HepG2 (cell line): ENCODE results near the gene ZNF189. TPM values are rescaled to one million over a fixed set of nuclear protein-coding genes. Genes with fewer than 3 reads are reported as not detected.
A peak's percentile ranks its signal among the peaks of the same experiment; 100 is the strongest.

Source experiments
- BHLHE40 ChIP-seq: IDR thresholded peaks from 2 replicates; pipeline ENCODE4 v1.6.1; 2011; ENCODE audit warnings: low read length, improper control_type of control experiment
- CBX5 ChIP-seq: sonication (generic); formaldehyde crosslinking; IDR thresholded peaks from 2 replicates; pipeline ENCODE4 v1.4.0; 2020; ENCODE audit warnings: missing genetic modification reagents, borderline replicate concordance
- CENPX ChIP-seq: sonication (generic); formaldehyde crosslinking; IDR thresholded peaks from 2 replicates; pipeline ENCODE4 v1.9.0; 2021; ENCODE audit warnings: mild to moderate bottlenecking, missing genetic modification reagents, moderate library complexity
- CHD4 ChIP-seq: fragments of 200-600 bp; sonication (generic); IDR thresholded peaks from 2 replicates; pipeline ENCODE4 v1.7.0; 2017; ENCODE audit warnings: mild to moderate bottlenecking, low read length, borderline replicate concordance
- ESRRA ChIP-seq: sonication (generic); formaldehyde crosslinking; IDR thresholded peaks from 2 replicates; pipeline ENCODE4 v1.5.1; 2020; ENCODE audit warnings: mild to moderate bottlenecking, low read depth, missing genetic modification reagents
- EZH2 ChIP-seq: conservative IDR thresholded peaks from 2 replicates; pipeline ENCODE4 v1.6.1; 2012; ENCODE audit warnings: mild to moderate bottlenecking, low read depth, low read length, moderate library complexity
- GTF2F1 ChIP-seq: fragments of 150-350 bp; IDR thresholded peaks from 2 replicates; pipeline ENCODE4 v1.6.1; 2014; ENCODE audit warnings: low read length
- HDAC6 ChIP-seq: fragments of 200-600 bp; sonication (generic); IDR thresholded peaks from 2 replicates; pipeline ENCODE4 v1.7.0; 2017; ENCODE audit warnings: mild to moderate bottlenecking, antibody characterized with exemption, low read length, low read depth
- HOXA9 ChIP-seq: sonication (generic); formaldehyde crosslinking; IDR thresholded peaks from 2 replicates; pipeline ENCODE4 v1.8.1; 2022; ENCODE audit warnings: missing genetic modification reagents, mild to moderate bottlenecking, moderate library complexity, borderline replicate concordance
- JDP2 ChIP-seq: sonication (generic); formaldehyde crosslinking; IDR thresholded peaks from 2 replicates; pipeline ENCODE4 v1.8.1; 2022; ENCODE audit warnings: missing genetic modification reagents, borderline replicate concordance
- MIER2 ChIP-seq: IDR thresholded peaks from 2 replicates; pipeline ENCODE4 v1.6.1; 2016; ENCODE audit warnings: missing biosample characterization, missing genetic modification reagents
- MTF1 ChIP-seq: sonication (generic); formaldehyde crosslinking; IDR thresholded peaks from 2 replicates; pipeline ENCODE4 v1.5.0; 2020; ENCODE audit warnings: missing genetic modification reagents
- NAIF1 ChIP-seq: sonication (generic); formaldehyde crosslinking; IDR thresholded peaks from 2 replicates; pipeline ENCODE4 v1.5.0; 2020; ENCODE audit warnings: mild to moderate bottlenecking, missing genetic modification reagents, borderline replicate concordance
- NR2F1 ChIP-seq, 2 experiments: fragments of 450-650 bp in 1 of 2; formaldehyde crosslinking in 1 of 2; IDR thresholded peaks; 2 replicates each; pipeline versions ENCODE4 v1.5.0 to v1.6.1; 2016 to 2020; ENCODE audit warnings: mild to moderate bottlenecking in 1 of 2, missing compliant biosample characterization in 1 of 2, missing genetic modification reagents in 1 of 2, moderate library complexity in 1 of 2
- PHF5A ChIP-seq: IDR thresholded peaks from one replicate; pipeline ENCODE4 v1.6.1; 2018; ENCODE audit warnings: low read depth, missing genetic modification reagents; ENCODE audit not compliant: unreplicated experiment
- RFX5 ChIP-seq: IDR thresholded peaks from 2 replicates; pipeline ENCODE4 v1.6.1; 2011; ENCODE audit warnings: low read depth, low read length, improper control_type of control experiment
- TAF15 ChIP-seq: fragments of 200-400 bp; formaldehyde crosslinking; IDR thresholded peaks from one replicate; pipeline ENCODE4 v1.6.1; 2018; ENCODE audit warnings: mild to moderate bottlenecking, low read depth, low read length; ENCODE audit not compliant: poor library complexity, severe bottlenecking
- THAP11 ChIP-seq: IDR thresholded peaks from 2 replicates; pipeline ENCODE4 v1.6.1; 2016; ENCODE audit warnings: missing biosample characterization, missing genetic modification reagents
- ZFP62 ChIP-seq: sonication (generic); formaldehyde crosslinking; IDR thresholded peaks from 2 replicates; pipeline ENCODE4 v1.4.0; 2020; ENCODE audit warnings: missing genetic modification reagents
- ZNF547 ChIP-seq: sonication (generic); formaldehyde crosslinking; IDR thresholded peaks from 2 replicates; pipeline ENCODE4 v1.5.1; 2020; ENCODE audit warnings: mild to moderate bottlenecking, missing genetic modification reagents
- ZNF564 ChIP-seq: sonication (generic); formaldehyde crosslinking; IDR thresholded peaks from 2 replicates; pipeline ENCODE4 v1.8.1; 2023; ENCODE audit warnings: mild to moderate bottlenecking, missing genetic modification reagents
- ZNF737 ChIP-seq: sonication (generic); formaldehyde crosslinking; IDR thresholded peaks from 2 replicates; pipeline ENCODE4 v1.5.0; 2020; ENCODE audit warnings: missing genetic modification reagents, mild to moderate bottlenecking, borderline replicate concordance
- polyA plus RNA-seq, 8 experiments: library from polyadenylated mRNA; depleted of rRNA in 3 of 8; stranded (reverse) in 7 of 8; unstranded in 1 of 8; fragments of >200 nt; fragmentation: Illumina TruSeq in 4 of 8; extraction: Trizol in 4 of 8; gene quantifications; 2 replicates each; pipeline versions ENCODE4 v1.2.1 to v1.2.3, GENCODE V29; 2011 to 2016; ENCODE audit warnings: low read depth in 4 of 8, missing spikeins in 1 of 8, mixed read lengths in 1 of 8; ENCODE audit not compliant: insufficient read depth in 1 of 8
- total RNA-seq, 5 experiments: library from RNA; depleted of rRNA; stranded (reverse); fragments of >200 nt; fragmentation: Illumina TruSeq; extraction: Trizol; gene quantifications; 2 replicates each; pipeline ENCODE4 v1.2.3, GENCODE V29; 2016; ENCODE audit warnings: low read depth in 1 of 5
- TF ChIP-seq, protein P1 (sequence below): sonication (generic); formaldehyde crosslinking; IDR thresholded peaks from 2 replicates; pipeline ENCODE4 v1.4.0; 2020; ENCODE audit warnings: missing genetic modification reagents, mild to moderate bottlenecking, borderline replicate concordance
- TF ChIP-seq, protein P2 (sequence below): sonication (generic); IDR thresholded peaks from 2 replicates; pipeline ENCODE4 v1.6.1; 2016; ENCODE audit warnings: low read depth, borderline replicate concordance
- TF ChIP-seq, protein P3 (sequence below): IDR thresholded peaks from 2 replicates; pipeline ENCODE4 v1.6.1; 2012; ENCODE audit warnings: inconsistent platforms
- TF ChIP-seq, protein P4 (sequence below): sonication (generic); formaldehyde crosslinking; IDR thresholded peaks from 2 replicates; pipeline ENCODE4 v1.5.1; 2020; ENCODE audit warnings: missing genetic modification reagents, mild to moderate bottlenecking, borderline replicate concordance
- TF ChIP-seq, protein P5 (sequence below): IDR thresholded peaks from 2 replicates; pipeline ENCODE4 v1.6.1; 2018; ENCODE audit warnings: missing genetic modification reagents

The ZNF189 gene
- total and polyA plus RNA-seq, 2 of the 13 experiments (the other 11 are each of a cell fraction or from before 2014, with no cell fraction given): 8.4 to 50.0 TPM

DNA sequence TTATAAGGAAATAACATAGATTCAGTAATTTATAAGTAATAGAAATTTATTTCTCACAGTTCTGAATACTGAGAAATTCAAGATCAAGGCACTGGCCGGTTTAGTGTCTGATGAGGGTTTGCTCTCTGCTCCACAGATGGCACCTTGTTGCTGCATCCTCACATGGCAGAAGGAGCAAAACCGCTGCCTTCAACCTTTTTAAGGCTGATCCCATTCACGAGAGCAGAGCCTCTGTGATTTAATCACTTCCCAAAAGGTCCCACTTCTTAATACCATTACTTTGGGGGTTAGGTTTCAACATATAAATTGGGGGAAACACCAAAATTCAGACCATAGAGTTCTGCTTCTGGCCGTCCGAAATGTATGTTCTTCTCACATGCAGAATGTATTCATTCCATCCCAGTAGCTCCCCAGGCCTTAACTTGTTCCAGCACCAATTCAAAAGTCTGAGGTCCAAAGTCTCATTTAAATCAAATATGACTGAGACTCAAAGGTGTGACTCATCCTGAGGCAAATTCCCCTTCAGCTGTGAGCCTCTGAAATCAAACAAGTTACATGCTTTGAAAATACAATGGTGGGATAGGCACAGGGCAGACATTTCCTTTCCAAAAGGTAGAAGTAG, 44.4 kb upstream of the ZNF189 start (continued):
- TF ChIP-seq, protein P1, sequence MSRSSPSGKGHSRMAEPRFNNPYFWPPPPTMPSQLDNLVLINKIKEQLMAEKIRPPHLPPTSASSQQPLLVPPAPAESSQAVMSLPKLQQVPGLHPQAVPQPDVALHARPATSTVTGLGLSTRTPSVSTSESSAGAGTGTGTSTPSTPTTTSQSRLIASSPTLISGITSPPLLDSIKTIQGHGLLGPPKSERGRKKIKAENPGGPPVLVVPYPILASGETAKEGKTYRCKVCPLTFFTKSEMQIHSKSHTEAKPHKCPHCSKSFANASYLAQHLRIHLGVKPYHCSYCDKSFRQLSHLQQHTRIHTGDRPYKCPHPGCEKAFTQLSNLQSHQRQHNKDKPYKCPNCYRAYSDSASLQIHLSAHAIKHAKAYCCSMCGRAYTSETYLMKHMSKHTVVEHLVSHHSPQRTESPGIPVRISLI (CRISPR knock-in tag): peak; percentile 41; the same call in 1 of the 2 replicates
- TF ChIP-seq CBX5 (no peak; the same call in 1 of the 2 replicates), NR2F1 (CRISPR knock-in tag; IDR thresholded peaks at IDR 0.05) (0 out of 4 replicates have a peak, but pooled peaks of 1 of the 2 experiments have one; percentile 12), ESRRA (CRISPR knock-in tag) (0 out of 2 replicates have a peak, but pooled peaks have one; percentile 15), EZH2 (no peak), ZNF547 (CRISPR knock-in tag) (no peak), RFX5 (no peak), CENPX (CRISPR knock-in tag) (no peak), PHF5A (CRISPR knock-in tag) (no peak), NAIF1 (no peak), TAF15 (no peak), ZNF737 (CRISPR knock-in tag) (no peak), ZNF564 (CRISPR knock-in tag) (no peak), GTF2F1 (no peak), MTF1 (CRISPR knock-in tag) (no peak), THAP11 (CRISPR knock-in tag) (peak; percentile 18; the same call in 1 of the 2 replicates), CHD4 (peak; percentile 63), MIER2 (peak; percentile 60; the same call in 1 of the 2 replicates), JDP2 (CRISPR knock-in tag) (no peak), ZFP62 (CRISPR knock-in tag) (no peak), HDAC6 (no peak), HOXA9 (CRISPR knock-in tag) (no peak), BHLHE40 (no peak)
- TF ChIP-seq, protein P2, sequence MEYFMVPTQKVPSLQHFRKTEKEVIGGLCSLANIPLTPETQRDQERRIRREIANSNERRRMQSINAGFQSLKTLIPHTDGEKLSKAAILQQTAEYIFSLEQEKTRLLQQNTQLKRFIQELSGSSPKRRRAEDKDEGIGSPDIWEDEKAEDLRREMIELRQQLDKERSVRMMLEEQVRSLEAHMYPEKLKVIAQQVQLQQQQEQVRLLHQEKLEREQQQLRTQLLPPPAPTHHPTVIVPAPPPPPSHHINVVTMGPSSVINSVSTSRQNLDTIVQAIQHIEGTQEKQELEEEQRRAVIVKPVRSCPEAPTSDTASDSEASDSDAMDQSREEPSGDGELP: peak; percentile 94
- TF ChIP-seq, protein P3, sequence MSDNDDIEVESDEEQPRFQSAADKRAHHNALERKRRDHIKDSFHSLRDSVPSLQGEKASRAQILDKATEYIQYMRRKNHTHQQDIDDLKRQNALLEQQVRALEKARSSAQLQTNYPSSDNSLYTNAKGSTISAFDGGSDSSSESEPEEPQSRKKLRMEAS: no peak
- TF ChIP-seq, protein P4, sequence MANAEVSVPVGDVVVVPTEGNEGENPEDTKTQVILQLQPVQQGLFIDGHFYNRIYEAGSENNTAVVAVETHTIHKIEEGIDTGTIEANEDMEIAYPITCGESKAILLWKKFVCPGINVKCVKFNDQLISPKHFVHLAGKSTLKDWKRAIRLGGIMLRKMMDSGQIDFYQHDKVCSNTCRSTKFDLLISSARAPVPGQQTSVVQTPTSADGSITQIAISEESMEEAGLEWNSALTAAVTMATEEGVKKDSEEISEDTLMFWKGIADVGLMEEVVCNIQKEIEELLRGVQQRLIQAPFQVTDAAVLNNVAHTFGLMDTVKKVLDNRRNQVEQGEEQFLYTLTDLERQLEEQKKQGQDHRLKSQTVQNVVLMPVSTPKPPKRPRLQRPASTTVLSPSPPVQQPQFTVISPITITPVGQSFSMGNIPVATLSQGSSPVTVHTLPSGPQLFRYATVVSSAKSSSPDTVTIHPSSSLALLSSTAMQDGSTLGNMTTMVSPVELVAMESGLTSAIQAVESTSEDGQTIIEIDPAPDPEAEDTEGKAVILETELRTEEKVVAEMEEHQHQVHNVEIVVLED (CRISPR knock-in tag): no peak
- TF ChIP-seq, protein P5, sequence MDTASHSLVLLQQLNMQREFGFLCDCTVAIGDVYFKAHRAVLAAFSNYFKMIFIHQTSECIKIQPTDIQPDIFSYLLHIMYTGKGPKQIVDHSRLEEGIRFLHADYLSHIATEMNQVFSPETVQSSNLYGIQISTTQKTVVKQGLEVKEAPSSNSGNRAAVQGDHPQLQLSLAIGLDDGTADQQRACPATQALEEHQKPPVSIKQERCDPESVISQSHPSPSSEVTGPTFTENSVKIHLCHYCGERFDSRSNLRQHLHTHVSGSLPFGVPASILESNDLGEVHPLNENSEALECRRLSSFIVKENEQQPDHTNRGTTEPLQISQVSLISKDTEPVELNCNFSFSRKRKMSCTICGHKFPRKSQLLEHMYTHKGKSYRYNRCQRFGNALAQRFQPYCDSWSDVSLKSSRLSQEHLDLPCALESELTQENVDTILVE (CRISPR knock-in tag): no peak
